Smooth muscle cell (in vitro differentiated cells): ENCODE results near the gene RMI1. TPM values are rescaled to one million over a fixed set of nuclear protein-coding genes. Genes with fewer than 3 reads are reported as not detected.

Experiments used
- DNase-seq: peaks from one replicate; lab custom pipeline; 2025; ENCODE audit not compliant: unreplicated experiment; lab: John Stamatoyannopoulos, UW
- H2AFZ ChIP-seq: fragments of 200-600 bp; sonication (generic); 2 replicates; pipeline ENCODE4 v1.6.0; 2016; ENCODE audit warnings: antibody characterized with exemption, low read depth, mild to moderate bottlenecking
- H3F3A ChIP-seq: fragments of 200-600 bp; sonication (generic); 2 replicates; pipeline ENCODE4 v1.6.0; 2017; ENCODE audit warnings: antibody characterized with exemption, low read depth
- H3K27ac ChIP-seq: fragments of 200-600 bp; sonication (generic); 2 replicates; pipeline ENCODE4 v1.5.1; 2016; ENCODE audit warnings: low read depth, mild to moderate bottlenecking
- H3K27me3 ChIP-seq: fragments of 200-600 bp; sonication (generic); 2 replicates; pipeline ENCODE4 v1.6.1; 2016; ENCODE audit warnings: low read depth, mild to moderate bottlenecking
- H3K36me3 ChIP-seq: fragments of 200-600 bp; sonication (generic); 2 replicates; pipeline ENCODE4 v1.5.1; 2016; ENCODE audit warnings: low read depth
- H3K4me1 ChIP-seq: fragments of 200-600 bp; sonication (generic); 2 replicates; pipeline ENCODE4 v1.5.1; 2016; ENCODE audit warnings: low read depth
- H3K4me2 ChIP-seq: fragments of 200-600 bp; sonication (generic); 2 replicates; pipeline ENCODE4 v1.6.0; 2016; ENCODE audit warnings: mild to moderate bottlenecking
- H3K4me3 ChIP-seq: fragments of 200-600 bp; sonication (generic); 2 replicates; pipeline ENCODE4 v1.5.1; 2016; ENCODE audit warnings: mild to moderate bottlenecking
- H3K79me2 ChIP-seq: fragments of 200-600 bp; sonication (generic); 2 replicates; pipeline ENCODE4 v1.6.0; 2016; ENCODE audit warnings: low read depth, mild to moderate bottlenecking
- H3K9ac ChIP-seq: fragments of 200-600 bp; sonication (generic); 2 replicates; pipeline ENCODE4 v1.6.0; 2016; ENCODE audit warnings: low read depth
- H3K9me3 ChIP-seq: fragments of 200-600 bp; sonication (generic); replicated peaks from 2 replicates; pipeline ENCODE4 v1.5.1; 2016; ENCODE audit warnings: low read depth
- H4K20me1 ChIP-seq: fragments of 200-600 bp; sonication (generic); 2 replicates; pipeline ENCODE4 v1.6.0; 2016; ENCODE audit warnings: low read depth
- WGBS: methylation state at CpG from one replicate; pipeline ENCODE4 v1.1.7; 2016; ENCODE audit warnings: low lambda C conversion rate; 5-methylcytosine and 5-hydroxymethylcytosine counted together
- polyA plus RNA-seq: library from polyadenylated mRNA; unstranded; fragments of >200 nt; fragmentation: Nextera tagmentation; extraction: Ambion mirVana; gene quantifications from 2 replicates; pipeline ENCODE4 v1.2.1, GENCODE V29; 2016
- total RNA-seq: library from RNA; depleted of rRNA; stranded (reverse); fragments of >200 nt; gene quantifications from 2 replicates; pipeline ENCODE4 v1.2.3, GENCODE V29; 2014
- TF ChIP-seq, protein P1 (sequence below): fragments of 200-600 bp; sonication (generic); IDR thresholded peaks from 2 replicates; pipeline ENCODE4 v1.5.1; 2017; ENCODE audit warnings: borderline replicate concordance, mild to moderate bottlenecking, antibody characterized with exemption; ENCODE audit not compliant: insufficient read depth, poor library complexity, severe bottlenecking

Gene RMI1
- total and polyA plus RNA-seq, 2 experiments from 2014 or later: 3.2 to 11.1 TPM

DNA sequence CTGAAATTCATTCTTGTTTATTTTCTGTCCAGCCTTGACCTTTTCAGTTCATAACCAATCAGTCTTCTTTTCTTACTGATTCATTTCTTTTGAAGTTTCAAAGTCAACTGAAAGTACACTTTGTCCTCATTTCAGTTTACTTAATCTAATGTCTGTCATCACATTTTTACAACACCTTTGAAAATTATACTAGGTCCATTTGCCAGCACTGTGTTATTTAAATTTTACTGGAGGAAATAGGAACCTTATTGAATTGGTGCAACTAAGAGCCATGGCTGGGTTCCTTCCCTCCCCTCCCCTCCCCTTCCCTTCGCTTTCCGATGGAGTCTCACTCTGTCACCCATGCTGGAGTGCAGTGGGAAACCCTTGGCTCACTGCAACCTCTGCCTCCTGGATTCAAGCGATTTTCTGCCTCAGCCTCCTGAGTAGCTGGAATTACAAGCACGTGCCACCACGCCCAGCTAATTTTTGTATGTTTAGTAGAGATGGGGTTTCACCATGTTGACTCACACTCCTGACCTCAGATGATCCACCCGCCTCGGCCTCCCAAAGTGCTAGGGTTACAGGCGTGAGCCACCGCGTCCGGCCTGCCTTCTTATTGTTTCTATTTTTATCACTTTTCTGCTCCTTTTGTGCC lies 6.3 kb downstream of the RMI1 start:
- Histone ChIP-seq H3K27me3 (no peaks in the 10 kb centered on the region), H3K9ac (no peak overlapping the region), H3K79me2 (peaks cover 58% of the 10 kb centered on the region), H2AFZ (no peak overlapping the region), H3K4me2 (no peak overlapping the region), H3K36me3 (no peaks in the 10 kb centered on the region), H3K4me1 (peaks cover 3% of the 10 kb centered on the region), H3F3A (no peaks in the 10 kb centered on the region), H3K27ac (no peak overlapping the region), H3K9me3 (no peaks in the 10 kb centered on the region), H3K4me3 (peak overlapping the region; percentile 13), H4K20me1 (no peaks in the 10 kb centered on the region)
- TF ChIP-seq, protein P1, sequence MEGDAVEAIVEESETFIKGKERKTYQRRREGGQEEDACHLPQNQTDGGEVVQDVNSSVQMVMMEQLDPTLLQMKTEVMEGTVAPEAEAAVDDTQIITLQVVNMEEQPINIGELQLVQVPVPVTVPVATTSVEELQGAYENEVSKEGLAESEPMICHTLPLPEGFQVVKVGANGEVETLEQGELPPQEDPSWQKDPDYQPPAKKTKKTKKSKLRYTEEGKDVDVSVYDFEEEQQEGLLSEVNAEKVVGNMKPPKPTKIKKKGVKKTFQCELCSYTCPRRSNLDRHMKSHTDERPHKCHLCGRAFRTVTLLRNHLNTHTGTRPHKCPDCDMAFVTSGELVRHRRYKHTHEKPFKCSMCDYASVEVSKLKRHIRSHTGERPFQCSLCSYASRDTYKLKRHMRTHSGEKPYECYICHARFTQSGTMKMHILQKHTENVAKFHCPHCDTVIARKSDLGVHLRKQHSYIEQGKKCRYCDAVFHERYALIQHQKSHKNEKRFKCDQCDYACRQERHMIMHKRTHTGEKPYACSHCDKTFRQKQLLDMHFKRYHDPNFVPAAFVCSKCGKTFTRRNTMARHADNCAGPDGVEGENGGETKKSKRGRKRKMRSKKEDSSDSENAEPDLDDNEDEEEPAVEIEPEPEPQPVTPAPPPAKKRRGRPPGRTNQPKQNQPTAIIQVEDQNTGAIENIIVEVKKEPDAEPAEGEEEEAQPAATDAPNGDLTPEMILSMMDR: no peak
- 83% methylated on average over 11 of the region's 11 CpGs for WGBS
- DNase-seq: no peak

DNA sequence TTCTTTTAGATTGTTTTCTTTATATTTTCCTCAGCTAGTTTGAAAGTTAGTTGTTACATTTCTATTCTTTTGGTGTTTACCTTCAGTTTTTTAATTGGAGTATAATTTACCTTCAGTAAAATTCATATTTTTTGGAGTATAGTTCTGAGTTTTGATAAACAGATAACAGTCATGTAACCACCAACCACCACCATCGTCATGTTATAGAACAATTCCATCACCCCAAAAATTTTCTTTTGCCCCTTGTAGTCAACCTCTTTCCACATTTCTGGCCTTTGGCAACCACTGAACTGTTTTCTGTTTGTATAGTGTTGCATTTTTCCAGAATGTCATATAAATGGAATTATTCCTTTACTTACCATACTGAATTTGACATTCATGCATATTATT lies 6.8 kb downstream of the RMI1 start:
- 92% methylated on average over 1 of the region's 1 CpG for WGBS
- H2AFZ ChIP-seq: no peak overlapping the region

DNA sequence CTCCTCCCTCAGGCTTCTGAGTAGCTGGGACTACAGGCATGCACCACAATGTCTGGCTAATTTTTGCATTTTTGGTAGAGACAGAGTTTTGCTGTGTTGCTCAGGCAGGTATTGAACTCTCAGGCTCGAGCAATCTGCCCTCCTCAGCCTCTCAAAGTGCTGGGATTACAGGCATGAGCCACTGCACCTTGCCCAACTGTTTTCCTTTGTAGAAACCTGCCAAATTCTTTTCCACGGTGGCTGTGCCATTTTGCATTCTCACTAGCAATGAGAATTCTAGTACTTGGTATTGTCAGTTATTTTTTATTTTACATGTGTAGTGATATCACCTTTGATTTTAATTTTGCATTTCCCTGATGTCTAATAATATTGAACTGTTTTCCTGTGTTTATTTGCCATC lies 7.8 kb downstream of the RMI1 start:
- Histone ChIP-seq H3K4me3 (no peak overlapping the region), H3K4me1 (no peaks in the 10 kb centered on the region), H3K36me3 (no peaks in the 10 kb centered on the region), H3K9me3 (no peaks in the 10 kb centered on the region), H3K79me2 (peaks cover 48% of the 10 kb centered on the region), H3K27ac (no peak overlapping the region), H3K4me2 (no peak overlapping the region), H3F3A (no peaks in the 10 kb centered on the region), H2AFZ (no peak overlapping the region), H3K27me3 (no peaks in the 10 kb centered on the region), H3K9ac (no peak overlapping the region), H4K20me1 (no peaks in the 10 kb centered on the region)
- 95% methylated on average over 2 of the region's 2 CpGs for WGBS
- TF ChIP-seq, protein P1: no peak
- DNase-seq: no peak

More for the DNA sequence above, 6.8 kb downstream of the RMI1 start:
- Histone ChIP-seq H3K36me3 (no peaks in the 10 kb centered on the region), H4K20me1 (no peaks in the 10 kb centered on the region), H3K9me3 (no peaks in the 10 kb centered on the region), H3K27me3 (no peaks in the 10 kb centered on the region), H3K27ac (no peak overlapping the region), H3K9ac (no peak overlapping the region), H3K4me2 (no peak overlapping the region), H3K4me1 (no peaks in the 10 kb centered on the region), H3F3A (no peaks in the 10 kb centered on the region), H3K4me3 (no peak overlapping the region), H3K79me2 (peaks cover 53% of the 10 kb centered on the region)
- DNase-seq: no peak
- TF ChIP-seq, protein P1: no peak

GRCh38 chr9:83991355-83991754 lies 10.8 kb downstream of the RMI1 start:
- no peak overlapping the region for H2AFZ ChIP-seq
- H3K4me2 ChIP-seq: no peak overlapping the region
- 100% methylated on average over 1 of the region's 1 CpG for WGBS
- DNase-seq: no peak
- no peak overlapping the region for H3K4me3 ChIP-seq
- H3K27ac ChIP-seq: no peak overlapping the region
- no peaks in the 10 kb centered on the region for H3F3A ChIP-seq
- H3K27me3 ChIP-seq: no peaks in the 10 kb centered on the region
- H3K36me3 ChIP-seq: no peaks in the 10 kb centered on the region
- H3K79me2 ChIP-seq: peaks cover 25% of the 10 kb centered on the region
- H4K20me1 ChIP-seq: no peaks in the 10 kb centered on the region
- no peaks in the 10 kb centered on the region for H3K4me1 ChIP-seq
- TF ChIP-seq, protein P1: no peak
- no peak overlapping the region for H3K9ac ChIP-seq
- no peaks in the 10 kb centered on the region for H3K9me3 ChIP-seq
